Measurements from ENCODE around the gene NEUROD2. TPM values are rescaled to one million over a fixed set of nuclear protein-coding genes. Genes with fewer than 3 reads are reported as not detected.

The NEUROD2 gene
- total RNA-seq, 2 donors from 2014 or later = 0.17 TPM; not detected in 1

GRCh38 chr17:39601758-39602532 lies 5.8 kb downstream of the NEUROD2 start:
- DNase-seq (ENCODE audit: low spot score) = no peak
- WGBS = 68% methylated on average over 12 of the region's 12 CpGs
- Histone ChIP-seq H3K27me3 (replicated peaks; ENCODE audit: insufficient read depth) (peaks cover 43% of the 10 kb centered on the region), H3K36me3 (no peaks in the 10 kb centered on the region), H3K4me1 (replicated peaks) (peaks cover 15% of the 10 kb centered on the region), H3K4me3 (no peak overlapping the region), H3K9me3 (no peaks in the 10 kb centered on the region), H3K27ac (no peak overlapping the region)
- intact Hi-C loops (cut with DNase I) = no loop called here
- no peak for TF ChIP-seq POLR2AphosphoS5 (IDR thresholded peaks at IDR 0.05)
- no peak for TF ChIP-seq POLR2A (IDR thresholded peaks at IDR 0.05)
- TF ChIP-seq, protein P1, sequence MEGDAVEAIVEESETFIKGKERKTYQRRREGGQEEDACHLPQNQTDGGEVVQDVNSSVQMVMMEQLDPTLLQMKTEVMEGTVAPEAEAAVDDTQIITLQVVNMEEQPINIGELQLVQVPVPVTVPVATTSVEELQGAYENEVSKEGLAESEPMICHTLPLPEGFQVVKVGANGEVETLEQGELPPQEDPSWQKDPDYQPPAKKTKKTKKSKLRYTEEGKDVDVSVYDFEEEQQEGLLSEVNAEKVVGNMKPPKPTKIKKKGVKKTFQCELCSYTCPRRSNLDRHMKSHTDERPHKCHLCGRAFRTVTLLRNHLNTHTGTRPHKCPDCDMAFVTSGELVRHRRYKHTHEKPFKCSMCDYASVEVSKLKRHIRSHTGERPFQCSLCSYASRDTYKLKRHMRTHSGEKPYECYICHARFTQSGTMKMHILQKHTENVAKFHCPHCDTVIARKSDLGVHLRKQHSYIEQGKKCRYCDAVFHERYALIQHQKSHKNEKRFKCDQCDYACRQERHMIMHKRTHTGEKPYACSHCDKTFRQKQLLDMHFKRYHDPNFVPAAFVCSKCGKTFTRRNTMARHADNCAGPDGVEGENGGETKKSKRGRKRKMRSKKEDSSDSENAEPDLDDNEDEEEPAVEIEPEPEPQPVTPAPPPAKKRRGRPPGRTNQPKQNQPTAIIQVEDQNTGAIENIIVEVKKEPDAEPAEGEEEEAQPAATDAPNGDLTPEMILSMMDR (IDR thresholded peaks at IDR 0.05) = no peak

DNA sequence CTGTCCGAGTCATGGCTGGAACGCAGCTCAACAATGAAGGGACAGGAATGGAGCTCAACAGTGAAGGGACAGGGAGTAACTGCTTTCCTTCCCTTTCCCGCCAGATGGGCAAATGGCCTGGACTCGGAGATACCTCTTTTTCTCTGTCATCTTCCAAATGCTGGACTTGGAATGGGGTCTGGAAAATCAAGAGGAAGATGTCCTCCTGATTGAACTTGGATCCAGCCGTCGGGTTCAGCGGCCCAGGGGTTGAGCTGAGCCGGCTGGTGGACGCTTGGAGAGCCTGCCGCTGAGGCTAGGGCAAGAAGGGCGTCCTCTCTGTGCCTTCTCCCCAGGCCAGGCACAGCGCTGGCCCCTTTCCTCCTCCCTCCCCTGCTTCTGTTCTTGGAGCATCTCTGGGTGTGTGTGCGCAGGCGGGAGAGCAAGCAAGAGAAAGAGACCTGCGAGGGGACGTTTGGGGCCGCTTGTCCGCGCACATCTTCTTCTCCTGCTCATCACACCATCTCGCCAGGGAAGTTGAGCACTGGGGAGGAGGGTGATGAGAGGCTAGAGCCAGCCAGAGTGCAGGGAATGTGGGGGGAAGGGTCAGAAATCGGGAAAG lies 6.6 kb downstream of the NEUROD2 start:
- intact Hi-C loops (cut with DNase I) = no loop called here
- peaks cover 6% of the 10 kb centered on the region for H3K4me1 ChIP-seq (replicated peaks)
- no peak for DNase-seq (ENCODE audit: low spot score)
- no peak for TF ChIP-seq POLR2A (IDR thresholded peaks at IDR 0.05)
- no peak for TF ChIP-seq POLR2AphosphoS5 (IDR thresholded peaks at IDR 0.05)
- TF ChIP-seq, protein P1 (IDR thresholded peaks at IDR 0.05) = no peak
- no peaks in the 10 kb centered on the region for H3K9me3 ChIP-seq
- 37% methylated on average over 21 of the region's 21 CpGs for WGBS
- no peak overlapping the region for H3K4me3 ChIP-seq
- peaks cover 42% of the 10 kb centered on the region for H3K27me3 ChIP-seq (replicated peaks; ENCODE audit: insufficient read depth)
- no peak overlapping the region for H3K27ac ChIP-seq
- no peaks in the 10 kb centered on the region for H3K36me3 ChIP-seq

GRCh38 chr17:39600288-39600996 lies 7.3 kb downstream of the NEUROD2 start:
- no peak overlapping the region for H3K4me3 ChIP-seq
- H3K27me3 ChIP-seq (replicated peaks; ENCODE audit: insufficient read depth) = peaks cover 47% of the 10 kb centered on the region
- no peak for DNase-seq (ENCODE audit: low spot score)
- intact Hi-C loops (cut with DNase I) = no loop called here
- 8% methylated on average over 13 of the region's 13 CpGs for WGBS
- TF ChIP-seq POLR2AphosphoS5 (IDR thresholded peaks at IDR 0.05) = no peak
- no peaks in the 10 kb centered on the region for H3K36me3 ChIP-seq
- no peaks in the 10 kb centered on the region for H3K4me1 ChIP-seq (replicated peaks)
- H3K9me3 ChIP-seq = no peaks in the 10 kb centered on the region
- H3K27ac ChIP-seq = no peak overlapping the region

DNA sequence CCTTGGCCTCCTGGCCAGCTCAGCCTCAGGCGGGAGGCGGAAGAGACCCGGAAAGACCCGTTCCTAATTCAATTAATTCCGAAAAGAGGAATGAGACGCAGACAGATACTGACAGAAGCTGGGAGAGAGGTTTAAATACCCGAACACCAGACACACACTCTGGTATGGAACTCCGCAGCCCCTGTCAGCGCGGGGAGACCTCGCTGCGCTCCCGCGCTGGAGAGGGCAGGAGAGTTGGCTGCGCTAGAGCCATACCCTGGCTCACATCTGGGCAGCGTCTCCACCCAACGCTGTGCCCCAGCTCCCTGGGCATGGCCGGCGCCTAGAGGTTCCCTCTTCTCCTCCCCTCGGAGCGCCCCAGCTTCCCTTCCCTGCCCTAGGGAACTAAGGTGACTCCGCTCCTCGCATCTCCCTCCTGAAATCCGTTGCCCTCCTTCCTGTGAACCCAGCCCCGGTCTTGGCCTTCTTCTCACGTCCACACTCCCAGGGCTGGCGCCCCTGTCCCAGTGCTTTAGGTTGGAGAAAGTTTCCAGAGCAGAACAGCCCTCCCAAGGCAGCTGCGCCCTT lies 8.0 kb downstream of the NEUROD2 start:
- no peaks in the 10 kb centered on the region for H3K4me1 ChIP-seq (replicated peaks)
- H3K27ac ChIP-seq = no peak overlapping the region
- no peak for DNase-seq (ENCODE audit: low spot score)
- no peak for TF ChIP-seq POLR2A (IDR thresholded peaks at IDR 0.05)
- TF ChIP-seq, protein P1 (IDR thresholded peaks at IDR 0.05) = no peak
- no peak for TF ChIP-seq POLR2AphosphoS5 (IDR thresholded peaks at IDR 0.05)
- WGBS = 6% methylated on average over 28 of the region's 28 CpGs
- intact Hi-C loops (cut with DNase I) = no loop called here
- H3K36me3 ChIP-seq = no peaks in the 10 kb centered on the region
- H3K4me3 ChIP-seq = no peak overlapping the region
- H3K9me3 ChIP-seq = no peaks in the 10 kb centered on the region
- peaks cover 44% of the 10 kb centered on the region for H3K27me3 ChIP-seq (replicated peaks; ENCODE audit: insufficient read depth)

DNA sequence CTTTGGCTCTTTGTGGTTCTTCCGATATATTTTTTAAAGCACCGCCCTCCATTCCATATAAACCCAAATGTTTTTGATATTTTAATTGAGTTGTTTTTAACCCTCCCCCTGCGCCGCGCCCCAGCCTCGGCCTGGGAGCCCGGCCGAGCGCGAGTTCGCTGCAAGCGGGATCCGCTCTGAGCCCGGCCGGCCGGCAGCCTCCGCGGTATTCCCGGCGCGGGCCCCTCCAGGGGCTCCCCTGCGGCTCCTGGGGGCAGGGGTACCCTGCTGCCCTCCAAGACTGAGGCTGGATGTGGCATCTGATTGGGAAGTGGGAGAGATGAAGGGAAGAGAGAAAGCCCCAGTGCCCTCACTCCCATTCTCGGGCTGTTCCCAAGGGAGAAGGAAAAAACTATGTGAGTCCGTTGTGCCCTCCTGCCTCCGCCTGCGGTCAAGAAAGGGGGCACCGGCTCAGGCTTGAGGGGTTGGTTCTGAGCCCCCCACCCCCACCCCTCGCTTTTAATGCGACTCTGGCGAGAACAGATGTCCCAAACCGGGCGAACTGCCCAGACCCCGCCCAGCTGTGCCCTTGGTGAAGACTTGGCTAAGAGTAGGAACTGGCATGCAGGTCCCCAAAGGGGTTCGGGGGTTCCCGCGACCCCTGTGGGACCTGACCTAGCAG lies 8.6 kb downstream of the NEUROD2 start:
- intact Hi-C loops (cut with DNase I) = no loop called here
- Histone ChIP-seq H3K4me3 (no peak overlapping the region), H3K27ac (no peak overlapping the region), H3K4me1 (replicated peaks) (no peaks in the 10 kb centered on the region), H3K9me3 (no peaks in the 10 kb centered on the region), H3K36me3 (no peaks in the 10 kb centered on the region), H3K27me3 (replicated peaks; ENCODE audit: insufficient read depth) (peaks cover 41% of the 10 kb centered on the region)
- no peak for DNase-seq (ENCODE audit: low spot score)
- WGBS = 3% methylated on average over 32 of the region's 36 CpGs
- TF ChIP-seq POLR2A (IDR thresholded peaks at IDR 0.05) (no peak), POLR2AphosphoS5 (IDR thresholded peaks at IDR 0.05) (no peak)
- TF ChIP-seq, protein P1 (IDR thresholded peaks at IDR 0.05) = no peak

Measured in prostate gland (tissue), 2 donors.